ENCODE data around the gene MEF2C.
"Not testable (repeated sequence)": the region's sequence is repeated elsewhere in the genome, so short reads cannot be mapped to it uniquely, and the experiment has no call there.

The MEF2C gene

DNA sequence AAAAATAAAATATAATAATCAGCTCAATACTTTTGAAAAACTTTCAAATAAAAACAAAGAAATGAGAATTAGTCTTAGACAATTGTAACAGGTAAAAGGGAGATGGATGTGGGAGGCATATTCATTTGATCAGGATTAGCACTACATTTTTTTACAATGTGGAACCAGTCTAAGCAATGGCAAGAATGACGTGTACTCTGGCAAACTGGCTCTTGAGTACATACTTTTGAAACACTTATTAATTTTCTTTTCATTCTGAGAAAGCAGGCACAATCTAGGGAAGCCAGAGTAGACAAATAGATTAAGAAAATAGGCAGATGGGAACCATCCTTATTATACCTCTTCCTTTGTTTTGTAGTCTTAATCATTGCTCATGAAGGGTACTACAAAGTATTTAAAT is 79.7 kb downstream of the MEF2C start:
- no peak for DNase-seq (ENCODE audit: low read depth in 2 of 2)

DNA sequence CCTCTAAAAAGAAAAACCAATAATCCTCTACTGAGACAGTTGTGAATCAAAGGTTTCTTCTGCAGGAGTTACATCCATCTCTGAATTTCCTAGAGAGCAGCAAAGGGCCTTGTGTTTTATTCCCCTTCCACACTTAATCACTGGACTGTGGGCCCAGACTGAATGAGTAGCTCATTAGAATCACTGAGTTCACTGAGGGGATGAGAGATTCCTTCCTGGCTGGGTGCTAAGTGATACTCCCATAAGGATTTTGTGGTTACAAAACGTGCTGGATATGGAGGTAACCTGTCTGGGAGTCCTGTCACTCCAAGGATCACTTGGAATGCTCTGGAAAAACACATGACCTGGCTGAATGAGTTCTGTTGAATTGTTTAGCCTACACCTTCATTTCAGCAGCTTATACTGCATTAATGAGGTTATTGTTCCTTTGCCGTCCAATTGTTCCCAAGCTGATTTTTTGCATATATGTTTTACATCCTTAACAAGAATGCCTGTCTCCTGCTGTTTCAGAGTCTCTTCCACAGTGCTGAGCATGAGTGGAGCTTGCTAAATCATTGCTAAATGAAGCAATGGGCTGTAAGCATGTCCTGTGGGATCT is 82.9 kb downstream of the MEF2C start:
- DNase-seq (ENCODE audit: low read depth in 2 of 2), result no peak

DNA sequence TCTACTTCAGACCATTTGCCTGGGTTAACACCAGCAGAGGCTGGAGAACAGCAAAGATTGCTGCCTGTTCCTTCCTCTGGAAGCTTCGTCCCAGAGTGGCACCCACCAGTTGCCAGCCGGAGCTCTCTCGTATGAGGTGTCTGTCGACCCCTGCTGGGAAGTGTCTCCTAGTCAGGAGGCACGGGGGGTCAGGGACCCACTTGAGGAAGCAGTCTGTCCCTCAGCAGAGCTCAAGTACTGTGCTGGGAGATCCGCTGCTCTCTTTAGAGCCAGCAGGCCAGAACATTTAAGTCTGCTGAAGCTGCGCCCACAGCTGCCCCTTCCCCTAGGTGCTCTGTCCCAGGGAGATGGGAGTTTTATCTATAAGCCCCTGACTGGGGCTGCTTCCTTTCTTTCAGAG is 84.1 kb downstream of the MEF2C start:
- DNase-seq (ENCODE audit: low read depth in 2 of 2), result not testable (repeated sequence)

DNA sequence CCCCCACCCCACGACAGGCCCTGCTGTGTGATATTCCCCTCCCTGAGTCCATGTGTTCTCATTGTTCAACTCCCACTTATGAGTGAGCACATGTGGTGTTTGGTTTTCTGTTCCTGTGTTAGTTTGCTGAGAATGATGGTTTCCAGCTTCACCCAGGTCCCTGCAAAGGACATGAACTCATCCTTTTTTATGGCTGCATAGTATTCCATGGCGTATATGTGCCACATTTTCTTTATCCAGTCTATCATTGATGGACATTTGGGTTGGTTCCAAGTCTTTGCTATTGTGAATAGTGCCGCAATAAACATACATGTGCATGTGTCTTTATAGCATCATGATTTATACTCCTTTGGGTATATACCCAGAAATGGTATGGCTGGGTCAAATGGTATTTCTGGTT is 89.2 kb downstream of the MEF2C start:
- DNase-seq (ENCODE audit: low read depth in 2 of 2), result not testable (repeated sequence)

DNA sequence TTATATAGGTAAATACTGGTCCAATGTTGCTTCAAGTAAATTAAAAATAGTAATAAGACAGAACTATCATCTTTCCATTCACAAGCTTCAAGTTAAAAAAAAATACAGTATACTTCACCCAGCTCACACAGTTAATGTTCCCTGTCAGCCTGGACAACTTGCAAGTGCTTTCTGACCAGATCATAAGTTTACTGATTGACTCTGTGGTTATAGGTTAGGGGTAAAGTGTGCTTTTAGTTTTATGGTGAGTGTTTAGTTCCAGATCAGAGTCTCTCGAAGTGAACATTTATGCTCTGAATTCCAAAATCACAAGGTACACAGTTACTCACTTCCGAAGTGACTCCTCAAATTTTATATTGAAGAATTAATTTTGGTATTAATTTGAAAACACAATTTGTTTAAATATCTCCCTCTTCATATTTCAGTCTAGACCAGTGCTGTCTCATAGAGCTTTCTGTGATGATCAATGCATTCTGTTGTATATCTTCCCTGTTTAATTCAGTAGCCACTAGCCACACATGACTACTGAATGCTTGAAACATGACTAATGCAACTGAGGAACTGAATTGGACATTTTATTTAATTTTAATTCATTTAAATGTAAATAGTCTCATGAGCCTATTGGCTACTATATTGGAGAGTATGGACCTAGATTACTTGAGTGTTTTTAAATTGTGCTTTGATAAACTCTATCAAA is 90.7 kb downstream of the MEF2C start:
- no peak for DNase-seq (ENCODE audit: low read depth in 2 of 2)

DNA sequence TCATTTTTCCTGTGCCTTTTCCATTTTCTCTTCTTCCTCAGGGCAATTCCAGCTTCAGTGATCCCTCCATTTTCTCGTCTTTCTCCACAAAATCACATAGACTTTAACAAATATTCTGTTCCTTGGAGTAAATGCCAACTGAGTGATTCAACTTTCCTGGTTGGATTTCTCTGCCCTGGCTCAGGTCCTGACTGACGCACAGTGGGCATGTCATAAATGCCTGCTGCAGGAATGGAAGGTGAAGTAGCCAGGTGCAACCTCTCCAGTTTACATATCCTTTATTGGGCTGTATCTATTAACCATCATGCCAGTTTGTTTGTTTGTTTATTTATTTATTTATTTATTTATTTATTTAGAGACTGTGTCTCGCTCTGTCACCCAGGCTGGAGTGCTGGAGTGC is 95.1 kb downstream of the MEF2C start:
- DNase-seq (ENCODE audit: low read depth in 2 of 2), result no peak

DNA sequence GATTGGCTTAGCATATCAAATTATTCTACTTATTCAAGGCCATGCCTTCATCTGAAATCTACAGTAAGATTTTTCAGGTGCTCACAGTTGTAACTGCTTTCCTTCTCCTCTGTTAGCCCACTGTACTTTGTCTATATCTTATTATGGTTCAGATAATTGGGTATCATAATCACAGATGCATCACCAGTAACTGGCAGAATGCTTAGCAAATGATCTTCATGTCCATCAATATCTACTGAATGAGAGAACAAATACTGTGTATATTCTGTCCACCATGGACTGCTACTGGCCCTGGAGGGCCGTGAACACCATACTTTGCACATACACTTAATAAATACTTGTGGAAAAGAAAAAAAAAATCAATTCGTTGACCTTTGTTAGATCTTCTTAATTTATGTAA is 96.2 kb downstream of the MEF2C start:
- no peak for DNase-seq (ENCODE audit: low read depth in 2 of 2)

DNA sequence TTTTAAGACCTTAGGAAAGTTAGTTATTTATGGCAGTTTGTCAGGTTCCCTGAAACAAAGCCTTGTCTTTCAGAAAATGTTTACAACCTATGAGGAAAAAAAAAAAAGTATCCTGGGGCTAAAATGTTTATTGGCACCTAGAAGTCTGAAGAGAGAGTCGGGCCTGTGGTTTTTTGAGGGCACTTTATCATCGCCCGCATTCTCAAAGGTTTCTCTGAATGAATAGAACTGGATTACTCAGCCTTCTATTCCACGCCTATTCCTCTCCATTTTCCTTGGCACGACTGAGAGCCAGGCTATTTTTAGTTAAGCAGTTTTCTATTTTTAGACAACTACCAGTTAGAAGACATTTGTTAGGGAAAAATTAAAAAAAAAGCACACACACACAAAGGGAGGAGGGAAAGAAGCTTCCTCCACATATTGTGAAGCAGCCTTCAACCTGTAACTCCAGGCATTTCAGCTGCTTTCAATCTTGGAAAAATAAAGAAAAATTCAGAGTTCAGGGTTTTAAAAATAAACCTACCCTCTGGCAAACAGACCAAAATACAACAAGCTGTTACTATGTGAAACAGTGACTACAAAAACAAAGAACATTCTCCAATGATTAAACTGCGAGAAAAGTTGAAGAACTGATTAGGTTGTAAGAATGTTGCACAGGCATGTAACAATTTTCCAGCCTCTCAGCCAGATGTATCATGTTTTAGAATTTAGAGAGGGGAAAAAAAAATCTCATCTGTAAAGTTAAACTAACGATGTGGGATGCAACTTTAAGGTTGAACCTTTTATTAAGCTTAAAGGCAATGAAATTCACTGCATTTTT is 97.0 kb downstream of the MEF2C start:
- no peak for DNase-seq (ENCODE audit: low read depth in 2 of 2)

DNA sequence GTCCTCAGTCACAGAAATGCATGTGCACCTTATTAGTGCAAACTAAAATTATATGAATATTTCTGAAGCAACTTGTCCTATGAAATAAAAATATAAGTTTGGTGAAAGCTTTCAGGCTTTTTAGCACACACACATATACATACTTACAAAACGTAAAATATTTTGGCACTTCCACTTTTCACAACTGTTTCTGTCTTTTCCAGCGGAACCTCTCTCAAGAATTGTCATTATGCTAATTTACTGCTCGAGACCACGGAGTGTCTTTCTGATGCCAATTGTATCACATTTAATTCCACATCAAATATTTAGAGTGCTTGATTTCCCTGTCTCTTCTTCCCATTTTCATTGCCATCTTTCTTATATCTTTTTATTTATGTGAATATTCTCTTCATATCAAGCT is 100.4 kb downstream of the MEF2C start:
- no peak for DNase-seq (ENCODE audit: low read depth in 2 of 2)

DNA sequence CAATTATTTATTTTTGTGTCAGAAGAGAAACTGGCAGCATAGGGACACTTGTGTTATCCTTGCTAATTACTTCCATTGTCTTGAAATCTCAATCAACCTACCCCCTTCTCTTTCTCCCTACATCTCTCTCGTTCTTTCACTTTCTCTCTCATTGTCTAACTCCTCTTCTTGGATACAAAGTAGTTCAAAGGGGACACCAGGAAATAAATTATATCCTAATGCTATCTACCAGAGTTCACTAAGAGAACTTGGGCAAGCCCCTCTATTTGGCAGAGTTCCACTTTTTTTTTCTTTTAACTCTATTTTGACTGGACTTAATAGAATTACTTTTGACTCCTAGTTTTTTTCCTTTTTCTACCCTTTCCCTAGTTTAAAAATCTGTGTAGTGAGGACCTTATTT is 102.2 kb downstream of the MEF2C start:
- no peak for DNase-seq (ENCODE audit: low read depth in 2 of 2)

DNA sequence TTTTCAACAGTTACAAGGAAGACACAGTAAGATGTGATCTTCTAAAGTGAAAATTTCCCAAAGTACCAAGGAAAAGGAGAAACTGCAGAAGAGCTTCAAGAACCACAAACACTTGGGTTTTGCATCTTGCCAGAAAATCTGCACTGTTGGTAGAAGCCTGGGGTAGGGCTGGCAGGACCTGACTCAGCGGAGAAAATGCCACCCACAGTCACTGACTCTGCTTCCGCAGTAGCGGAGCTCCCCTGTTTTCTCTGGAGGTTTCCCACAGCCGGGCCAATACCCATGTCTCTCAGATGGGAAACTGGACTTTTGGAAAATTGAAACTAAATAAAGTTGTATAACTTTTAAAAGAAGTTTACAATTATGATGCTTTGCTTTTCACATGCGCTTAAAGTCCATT is 104.2 kb downstream of the MEF2C start:
- no peak for DNase-seq (ENCODE audit: low read depth in 2 of 2)

DNA sequence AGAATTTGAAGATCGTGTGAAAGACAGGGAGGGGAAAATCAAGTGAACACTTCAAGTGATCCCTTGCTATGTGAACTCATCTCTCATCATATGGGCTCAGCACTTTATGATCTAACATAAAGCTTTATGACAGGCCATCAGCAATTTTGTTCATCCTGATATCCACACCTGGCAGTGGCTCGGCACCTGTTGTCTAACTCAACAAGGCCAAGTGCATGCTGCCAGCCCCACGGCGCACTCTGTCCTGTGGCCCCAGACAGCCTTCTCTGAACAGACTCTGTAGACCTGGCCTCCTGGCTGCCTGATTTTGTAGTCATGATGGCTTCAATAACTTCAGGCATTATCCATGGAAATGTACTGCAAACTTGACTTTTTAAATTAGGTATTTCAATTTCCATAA is 106.3 kb downstream of the MEF2C start:
- DNase-seq (ENCODE audit: low read depth in 2 of 2), result no peak

DNA sequence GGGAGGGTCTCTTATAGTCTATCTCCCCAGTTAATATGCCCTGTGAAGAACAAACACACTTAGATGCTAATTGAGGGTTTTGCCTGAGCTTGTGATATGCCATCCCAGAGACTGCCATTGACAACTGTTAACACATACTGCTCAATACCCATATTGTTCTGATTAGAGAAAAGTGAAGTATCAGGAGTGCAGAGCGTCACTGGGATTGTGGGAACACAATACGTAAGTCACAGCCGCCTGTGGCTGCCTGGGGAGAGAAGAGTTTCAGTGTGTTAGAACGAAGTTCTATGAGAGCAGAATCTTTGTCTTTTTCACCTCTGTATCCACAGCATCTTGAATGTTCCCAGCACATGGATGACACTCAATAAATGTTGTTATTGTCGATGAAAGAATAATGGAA is 110.2 kb downstream of the MEF2C start:
- DNase-seq (ENCODE audit: low read depth in 2 of 2), result no peak

DNA sequence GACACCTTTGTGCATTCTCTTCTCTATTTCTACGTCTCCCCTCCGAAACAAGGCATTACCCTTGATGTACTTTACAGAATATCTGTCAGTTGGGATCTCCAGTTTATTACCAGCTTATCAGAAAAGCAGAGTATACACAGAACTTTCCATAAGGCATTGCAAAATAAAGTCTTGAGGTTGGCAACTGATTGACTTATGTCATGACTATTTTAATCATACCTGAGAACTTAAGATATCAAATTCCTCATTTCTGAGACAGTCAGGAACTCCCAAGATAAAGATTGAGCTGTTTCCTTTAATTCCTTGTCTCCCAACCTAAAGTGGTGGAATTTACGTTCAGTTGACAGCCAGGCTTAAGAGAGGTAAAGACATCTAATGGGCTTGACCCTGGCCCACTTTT is 110.9 kb downstream of the MEF2C start:
- DNase-seq (ENCODE audit: low read depth in 2 of 2), result no peak

DNA sequence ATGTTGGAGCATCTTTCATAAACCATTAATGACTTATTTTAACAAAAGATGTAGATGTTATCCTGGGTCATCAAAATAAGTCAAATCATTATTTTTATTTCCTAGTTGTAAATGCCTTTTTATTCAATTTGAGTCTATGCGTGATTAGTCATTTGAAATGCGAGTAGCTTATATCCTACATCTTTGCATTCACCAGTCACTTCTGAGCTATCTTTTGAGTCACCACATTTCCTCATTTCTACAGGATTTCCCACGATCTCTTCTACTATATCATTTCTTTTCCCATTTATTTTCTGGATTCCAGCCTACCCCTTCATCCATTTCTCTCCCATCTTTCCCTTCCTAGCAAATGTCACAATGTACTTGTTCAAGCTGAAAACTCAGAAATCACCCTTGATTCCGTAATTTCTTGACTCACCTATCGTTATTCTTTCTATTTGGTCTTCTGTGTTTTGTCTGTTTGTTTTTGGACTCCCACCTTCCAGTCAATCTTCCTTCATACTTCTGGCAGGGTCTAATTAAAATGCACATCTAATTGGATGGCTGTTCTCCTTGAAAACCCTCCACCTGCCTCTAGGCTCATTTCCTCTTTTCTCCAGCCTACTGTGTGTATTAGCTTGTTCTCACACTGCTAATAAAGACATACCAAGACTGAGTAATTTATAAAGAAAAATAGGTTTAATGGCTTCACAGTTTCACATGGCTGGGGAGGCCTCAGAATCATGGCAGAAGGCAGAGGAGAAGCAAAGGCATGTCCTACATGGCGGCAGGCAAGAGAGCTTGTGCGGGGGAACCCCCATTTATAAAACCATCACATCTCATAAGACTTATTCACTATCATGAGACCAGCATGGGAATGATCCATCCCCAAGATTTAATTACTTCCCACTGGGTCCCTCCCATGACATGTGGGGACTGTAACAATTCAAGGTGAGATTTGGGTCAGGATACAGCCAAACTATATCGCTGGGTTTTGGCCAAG is 112.4 kb downstream of the MEF2C start:
- DNase-seq (ENCODE audit: low read depth in 2 of 2), result no peak

DNA sequence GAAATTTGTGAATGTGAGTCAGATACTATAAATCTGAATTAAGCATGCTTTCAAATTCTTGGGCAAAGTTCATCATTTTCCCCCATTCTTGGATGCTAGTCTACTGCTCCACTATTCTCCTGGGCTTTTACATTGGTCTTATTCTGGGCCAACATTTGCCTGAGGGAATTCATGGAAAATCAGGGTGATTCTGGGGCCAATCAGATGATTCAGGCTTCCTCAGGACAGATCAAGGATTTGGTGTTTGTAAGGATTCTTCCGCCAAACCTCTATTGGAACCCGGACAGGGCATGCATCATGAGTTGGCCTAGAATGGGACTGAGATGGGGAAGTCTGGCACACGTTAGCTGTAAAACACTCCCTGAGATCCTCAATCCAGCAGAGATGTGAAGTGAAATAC is 113.8 kb downstream of the MEF2C start:
- DNase-seq (ENCODE audit: low read depth in 2 of 2), result no peak

DNA sequence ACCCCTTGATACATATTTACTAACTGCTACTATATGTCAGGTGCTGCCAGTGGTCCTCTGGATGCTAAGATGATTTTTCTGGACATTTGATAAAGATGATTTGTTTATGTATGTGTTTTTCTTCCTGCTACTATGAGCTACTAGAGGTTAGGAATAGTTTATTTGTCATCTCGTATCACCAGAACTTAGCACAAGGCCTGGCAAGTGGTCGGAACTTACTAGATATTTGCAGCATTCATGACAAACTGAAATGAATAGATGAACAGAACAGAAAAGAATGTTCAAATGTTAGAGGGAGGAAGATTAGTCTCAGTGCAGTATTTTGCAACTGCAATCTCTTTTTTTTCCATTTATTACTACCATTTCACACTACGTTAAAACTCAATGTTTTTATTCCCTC is 114.6 kb downstream of the MEF2C start:
- no peak for DNase-seq (ENCODE audit: low read depth in 2 of 2)

DNA sequence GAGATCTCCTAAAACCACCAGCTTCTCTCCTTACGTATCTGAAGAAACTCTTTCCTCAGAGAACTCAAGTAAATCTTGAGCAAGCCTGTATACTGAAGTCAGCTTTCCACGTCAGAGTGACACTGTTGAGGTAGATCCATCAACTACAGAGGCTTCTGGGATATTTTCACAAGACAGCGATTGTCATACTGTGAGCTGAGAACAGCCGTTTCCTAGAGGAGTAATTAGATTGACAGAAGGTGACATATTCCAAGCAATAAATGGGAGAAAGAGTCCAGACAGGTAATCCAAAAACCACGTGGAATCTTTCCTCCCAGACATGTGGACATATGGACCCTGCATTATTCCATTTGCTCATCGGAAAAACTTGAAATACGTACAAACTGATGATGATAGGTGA is 117.2 kb downstream of the MEF2C start:
- no peak for DNase-seq (ENCODE audit: low read depth in 2 of 2)

DNA sequence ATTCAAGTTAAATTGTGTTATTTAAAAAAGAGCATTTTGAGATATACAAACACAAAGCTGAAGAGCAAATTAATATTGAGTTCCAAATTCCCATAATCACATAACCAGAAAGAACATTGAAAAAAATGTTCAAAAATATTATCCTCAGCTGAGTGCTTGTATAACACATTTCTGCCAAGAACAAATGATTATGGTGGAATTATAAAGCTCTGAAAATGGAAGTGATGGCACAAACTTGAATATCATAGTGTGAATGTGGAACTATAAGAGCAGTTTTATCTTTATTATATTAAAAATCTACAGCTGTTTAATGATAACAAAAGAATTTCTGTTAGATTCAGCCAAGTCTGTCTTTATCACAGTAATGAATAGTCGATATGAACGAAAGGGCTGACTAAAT is 117.8 kb downstream of the MEF2C start:
- DNase-seq (ENCODE audit: low read depth in 2 of 2), result no peak

DNA sequence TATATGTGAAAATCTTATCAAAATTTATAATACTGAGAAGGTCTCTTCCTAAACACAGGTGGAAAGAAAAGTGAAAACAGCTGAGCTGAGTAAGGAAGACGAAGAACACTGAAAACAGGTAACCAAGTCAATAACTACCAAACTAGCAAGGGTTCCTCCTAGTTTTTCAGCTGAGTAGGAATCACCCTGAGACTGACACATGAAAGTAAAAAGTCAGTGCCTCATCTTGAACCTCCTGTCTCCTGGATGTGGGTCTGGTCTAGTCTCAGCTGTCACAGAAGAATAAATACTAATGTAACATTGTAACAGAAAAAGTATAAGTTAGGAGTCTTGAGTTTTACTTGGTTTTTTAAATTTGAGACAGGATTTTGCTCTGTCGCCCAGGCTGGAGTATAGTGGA is 121.0 kb downstream of the MEF2C start:
- DNase-seq (ENCODE audit: low read depth in 2 of 2), result no peak

DNA sequence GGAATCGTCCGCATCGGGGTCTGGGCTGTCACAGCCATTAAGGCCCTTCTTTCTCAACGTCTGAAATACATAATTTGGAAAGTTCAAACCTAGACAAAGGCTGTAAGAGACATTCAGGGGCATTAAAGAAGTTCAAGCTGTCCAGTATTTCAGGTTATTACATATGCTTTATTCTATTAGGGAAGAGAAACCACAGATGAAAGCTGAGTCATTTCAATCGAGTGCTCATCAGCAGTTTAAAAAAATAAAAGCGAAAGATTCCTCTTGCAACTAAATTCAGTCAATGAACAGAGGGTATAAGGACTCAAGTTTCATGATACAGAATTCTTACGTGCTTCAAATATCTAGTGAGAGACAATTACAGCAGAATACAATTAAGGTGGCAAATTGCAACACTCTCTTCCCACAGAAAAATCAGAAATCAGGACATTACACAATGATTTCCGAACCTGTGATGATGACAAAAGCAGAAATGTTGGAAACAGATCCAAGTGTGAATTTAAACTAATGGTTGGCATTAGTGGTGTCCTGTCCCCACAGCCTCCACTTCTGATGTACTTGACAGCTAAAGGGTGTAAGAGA is 121.6 kb downstream of the MEF2C start:
- no peak for DNase-seq (ENCODE audit: low read depth in 2 of 2)

DNA sequence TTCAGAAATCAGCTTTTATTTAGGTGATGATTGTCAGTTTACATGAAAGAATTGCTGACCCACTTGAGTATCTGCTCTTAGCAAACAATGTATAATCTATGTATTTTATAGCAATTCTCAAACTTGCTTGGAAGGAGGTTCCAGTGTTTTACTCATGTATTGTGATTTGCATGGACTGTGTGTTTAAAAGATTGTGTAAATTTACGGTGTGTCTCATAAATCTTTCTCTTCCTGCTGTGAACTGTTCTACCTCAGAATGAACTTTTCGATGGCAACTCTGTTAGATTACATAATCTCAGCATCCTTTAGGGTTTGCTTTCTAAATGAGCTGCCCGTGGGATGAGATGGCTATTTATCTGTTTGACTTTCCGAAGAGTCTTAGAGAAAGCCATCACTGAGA is 122.5 kb downstream of the MEF2C start:
- DNase-seq (ENCODE audit: low read depth in 2 of 2), result no peak
